K562 (cell line): Measurements from ENCODE around the gene PPP1R16B. TPM values are rescaled to one million over a fixed set of nuclear protein-coding genes. Genes with fewer than 3 reads are reported as not detected.
A peak's percentile ranks its signal among the peaks of the same experiment; 100 is the strongest.

ENCODE experiments used
- C11orf30 ChIP-seq: fragments of 450-650 bp; IDR thresholded peaks from 2 replicates; pipeline ENCODE4 v1.6.1; 2016; ENCODE audit warnings: low read depth, mild to moderate bottlenecking
- GATA2 ChIP-seq: sonication (generic); formaldehyde crosslinking; IDR thresholded peaks from 2 replicates; pipeline ENCODE4 v1.4.0; 2020; ENCODE audit warnings: mild to moderate bottlenecking, missing genetic modification reagents
- HDAC2 ChIP-seq: fragments of 450-650 bp; IDR thresholded peaks from 2 replicates; pipeline ENCODE4 v1.6.1; 2016; ENCODE audit warnings: mild to moderate bottlenecking
- HDAC8 ChIP-seq: fragments of 450-650 bp; IDR thresholded peaks from 2 replicates; pipeline ENCODE4 v1.6.1; 2016; ENCODE audit warnings: mild to moderate bottlenecking, missing genetic modification characterization, moderate library complexity, missing compliant biosample characterization
- KDM2B ChIP-seq: fragments of 250-450 bp; sonication (Bioruptor Pico); IDR thresholded peaks from 2 replicates; pipeline ENCODE4 v1.8.0; 2021; ENCODE audit warnings: mild to moderate bottlenecking, moderate library complexity
- POLR2B ChIP-seq: fragments of 450-650 bp; IDR thresholded peaks from 2 replicates; pipeline ENCODE4 v1.6.1; 2018; ENCODE audit warnings: low read depth; ENCODE audit not compliant: partially characterized antibody
- SP2 ChIP-seq: IDR thresholded peaks from 2 replicates; pipeline ENCODE4 v1.6.1; 2011; ENCODE audit warnings: mild to moderate bottlenecking, low read depth, low read length, moderate library complexity; ENCODE audit not compliant: poor library complexity, severe bottlenecking; ENCODE audit errors: extremely low read depth
- TAF7 ChIP-seq: fragments of 450-650 bp; IDR thresholded peaks from 2 replicates; pipeline ENCODE4 v1.6.1; 2016; ENCODE audit warnings: missing genetic modification characterization, missing compliant biosample characterization
- ZFX ChIP-seq: sonication (generic); formaldehyde crosslinking; IDR thresholded peaks from 2 replicates; pipeline ENCODE4 v1.8.0; 2022; ENCODE audit warnings: mild to moderate bottlenecking, missing genetic modification reagents, moderate library complexity
- ZNF436 ChIP-seq: fragments of 250-450, 450-650 bp; sonication (Bioruptor Pico); formaldehyde crosslinking; IDR thresholded peaks from 2 replicates; pipeline ENCODE4 v1.7.0; 2020; ENCODE audit warnings: mild to moderate bottlenecking
- ZNF695 ChIP-seq: fragments of 450-650 bp; formaldehyde crosslinking; IDR thresholded peaks from 2 replicates; pipeline ENCODE4 v1.4.0; 2020; ENCODE audit warnings: mild to moderate bottlenecking, moderate library complexity
- polyA plus RNA-seq, 8 experiments: library from polyadenylated mRNA; depleted of rRNA in 4 of 8; stranded (reverse) in 5 of 8; unstranded in 3 of 8; fragments of >200 nt; fragmentation: Nextera tagmentation in 2 of 8; fragmentation: Illumina TruSeq in 1 of 8; extraction: Ambion mirVana in 2 of 8; extraction: Trizol in 1 of 8; gene quantifications; 2 replicates each; pipeline versions ENCODE4 v1.2.1 to v1.2.3, GENCODE V29; 2011 to 2014; ENCODE audit warnings: inconsistent platforms in 1 of 8, missing spikeins in 1 of 8
- total RNA-seq, 7 experiments: library from RNA; depleted of rRNA in 6 of 7; stranded (reverse); fragments of >200 nt in 6 of 7; fragmentation: Illumina TruSeq in 2 of 7; extraction: Trizol in 2 of 7; gene quantifications; 2 replicates each; pipeline versions ENCODE4 v1.2.1 to v1.2.3, GENCODE V29; 2011 to 2021; ENCODE audit warnings: low replicate concordance in 1 of 7
- TF ChIP-seq, protein P1 (sequence below): sonication (generic); formaldehyde crosslinking; IDR thresholded peaks from 2 replicates; pipeline ENCODE4 v1.5.0; 2020; ENCODE audit warnings: missing genetic modification reagents
- TF ChIP-seq, protein P2 (sequence below): sonication (generic); formaldehyde crosslinking; IDR thresholded peaks from 2 replicates; pipeline ENCODE4 v1.8.0; 2022; ENCODE audit warnings: mild to moderate bottlenecking, missing genetic modification reagents
- TF ChIP-seq, protein P3 (sequence below): sonication (generic); formaldehyde crosslinking; IDR thresholded peaks from 2 replicates; pipeline ENCODE4 v1.8.0; 2023; ENCODE audit warnings: missing genetic modification reagents, mild to moderate bottlenecking, borderline replicate concordance
- TF ChIP-seq, protein P4 (sequence below): sonication (generic); formaldehyde crosslinking; IDR thresholded peaks from 2 replicates; pipeline ENCODE4 v1.8.1; 2022; ENCODE audit warnings: missing genetic modification reagents

The PPP1R16B gene
- total and polyA plus RNA-seq, 9 of the 15 experiments (the other 6 are each of a cell fraction or from before 2014, with no cell fraction given), result 1.5 to 11.5 (median 6.8) TPM

DNA sequence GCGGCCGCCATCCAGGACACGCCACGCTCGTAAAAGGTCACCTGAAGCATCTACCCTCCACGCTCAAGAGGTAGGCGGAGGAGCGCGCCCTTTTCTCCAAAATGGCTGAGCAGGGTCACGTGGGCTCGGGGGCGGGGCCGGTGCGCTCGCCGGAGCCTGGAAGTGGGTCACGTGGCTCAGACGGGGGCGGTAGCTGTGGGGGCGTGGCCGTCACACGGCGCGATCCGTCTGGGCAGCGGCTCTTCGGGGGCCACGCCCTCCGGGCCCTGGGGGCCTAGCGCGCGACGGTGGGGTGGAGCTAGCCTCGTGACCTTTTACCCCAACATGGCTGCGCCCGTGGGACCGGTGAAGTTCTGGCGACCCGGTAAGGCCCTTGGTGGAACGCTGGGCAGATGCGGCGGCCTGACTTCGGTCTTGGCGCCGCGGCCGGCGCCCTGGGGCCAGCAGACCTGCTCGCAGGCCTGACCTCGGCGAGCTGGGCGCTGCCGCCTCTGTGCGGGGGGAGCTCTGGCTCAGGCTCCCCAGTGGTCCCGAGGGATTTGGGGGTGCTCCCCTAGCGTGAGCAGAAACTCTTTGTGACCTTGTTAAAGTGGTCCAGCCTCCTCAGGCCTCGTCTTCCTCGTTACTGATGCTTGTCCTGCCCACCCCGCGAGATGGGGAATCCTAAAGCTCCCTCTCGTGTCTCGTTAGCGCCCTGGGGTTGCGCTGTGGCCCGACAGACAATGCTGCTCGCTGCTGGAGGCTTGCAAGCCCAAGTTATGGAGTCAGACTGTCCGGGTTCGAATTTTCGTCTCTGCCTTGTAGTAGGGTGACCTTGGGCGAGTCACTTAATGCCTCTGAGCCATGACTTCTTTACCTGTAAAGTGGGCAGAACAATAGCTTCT, 156.8 kb downstream of the PPP1R16B start, which contains the start of gene DHX35 (continued):
- TF ChIP-seq ZFX (CRISPR knock-in tag), result peak; percentile 94
- no peak; the same call in 1 of the 2 replicates for TF ChIP-seq TAF7
- no peak for TF ChIP-seq ZNF436 (CRISPR knock-in tag)
- no peak for TF ChIP-seq SP2
- TF ChIP-seq, protein P1, sequence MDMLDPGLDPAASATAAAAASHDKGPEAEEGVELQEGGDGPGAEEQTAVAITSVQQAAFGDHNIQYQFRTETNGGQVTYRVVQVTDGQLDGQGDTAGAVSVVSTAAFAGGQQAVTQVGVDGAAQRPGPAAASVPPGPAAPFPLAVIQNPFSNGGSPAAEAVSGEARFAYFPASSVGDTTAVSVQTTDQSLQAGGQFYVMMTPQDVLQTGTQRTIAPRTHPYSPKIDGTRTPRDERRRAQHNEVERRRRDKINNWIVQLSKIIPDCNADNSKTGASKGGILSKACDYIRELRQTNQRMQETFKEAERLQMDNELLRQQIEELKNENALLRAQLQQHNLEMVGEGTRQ (CRISPR knock-in tag), result peak; percentile 99
- no peak for TF ChIP-seq HDAC8 (tag)
- TF ChIP-seq, protein P2, sequence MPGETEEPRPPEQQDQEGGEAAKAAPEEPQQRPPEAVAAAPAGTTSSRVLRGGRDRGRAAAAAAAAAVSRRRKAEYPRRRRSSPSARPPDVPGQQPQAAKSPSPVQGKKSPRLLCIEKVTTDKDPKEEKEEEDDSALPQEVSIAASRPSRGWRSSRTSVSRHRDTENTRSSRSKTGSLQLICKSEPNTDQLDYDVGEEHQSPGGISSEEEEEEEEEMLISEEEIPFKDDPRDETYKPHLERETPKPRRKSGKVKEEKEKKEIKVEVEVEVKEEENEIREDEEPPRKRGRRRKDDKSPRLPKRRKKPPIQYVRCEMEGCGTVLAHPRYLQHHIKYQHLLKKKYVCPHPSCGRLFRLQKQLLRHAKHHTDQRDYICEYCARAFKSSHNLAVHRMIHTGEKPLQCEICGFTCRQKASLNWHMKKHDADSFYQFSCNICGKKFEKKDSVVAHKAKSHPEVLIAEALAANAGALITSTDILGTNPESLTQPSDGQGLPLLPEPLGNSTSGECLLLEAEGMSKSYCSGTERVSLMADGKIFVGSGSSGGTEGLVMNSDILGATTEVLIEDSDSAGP (CRISPR knock-in tag), result no peak
- TF ChIP-seq HDAC2, result peak; percentile 63; the same call in 1 of the 2 replicates
- no peak for TF ChIP-seq GATA2
- TF ChIP-seq, protein P3, sequence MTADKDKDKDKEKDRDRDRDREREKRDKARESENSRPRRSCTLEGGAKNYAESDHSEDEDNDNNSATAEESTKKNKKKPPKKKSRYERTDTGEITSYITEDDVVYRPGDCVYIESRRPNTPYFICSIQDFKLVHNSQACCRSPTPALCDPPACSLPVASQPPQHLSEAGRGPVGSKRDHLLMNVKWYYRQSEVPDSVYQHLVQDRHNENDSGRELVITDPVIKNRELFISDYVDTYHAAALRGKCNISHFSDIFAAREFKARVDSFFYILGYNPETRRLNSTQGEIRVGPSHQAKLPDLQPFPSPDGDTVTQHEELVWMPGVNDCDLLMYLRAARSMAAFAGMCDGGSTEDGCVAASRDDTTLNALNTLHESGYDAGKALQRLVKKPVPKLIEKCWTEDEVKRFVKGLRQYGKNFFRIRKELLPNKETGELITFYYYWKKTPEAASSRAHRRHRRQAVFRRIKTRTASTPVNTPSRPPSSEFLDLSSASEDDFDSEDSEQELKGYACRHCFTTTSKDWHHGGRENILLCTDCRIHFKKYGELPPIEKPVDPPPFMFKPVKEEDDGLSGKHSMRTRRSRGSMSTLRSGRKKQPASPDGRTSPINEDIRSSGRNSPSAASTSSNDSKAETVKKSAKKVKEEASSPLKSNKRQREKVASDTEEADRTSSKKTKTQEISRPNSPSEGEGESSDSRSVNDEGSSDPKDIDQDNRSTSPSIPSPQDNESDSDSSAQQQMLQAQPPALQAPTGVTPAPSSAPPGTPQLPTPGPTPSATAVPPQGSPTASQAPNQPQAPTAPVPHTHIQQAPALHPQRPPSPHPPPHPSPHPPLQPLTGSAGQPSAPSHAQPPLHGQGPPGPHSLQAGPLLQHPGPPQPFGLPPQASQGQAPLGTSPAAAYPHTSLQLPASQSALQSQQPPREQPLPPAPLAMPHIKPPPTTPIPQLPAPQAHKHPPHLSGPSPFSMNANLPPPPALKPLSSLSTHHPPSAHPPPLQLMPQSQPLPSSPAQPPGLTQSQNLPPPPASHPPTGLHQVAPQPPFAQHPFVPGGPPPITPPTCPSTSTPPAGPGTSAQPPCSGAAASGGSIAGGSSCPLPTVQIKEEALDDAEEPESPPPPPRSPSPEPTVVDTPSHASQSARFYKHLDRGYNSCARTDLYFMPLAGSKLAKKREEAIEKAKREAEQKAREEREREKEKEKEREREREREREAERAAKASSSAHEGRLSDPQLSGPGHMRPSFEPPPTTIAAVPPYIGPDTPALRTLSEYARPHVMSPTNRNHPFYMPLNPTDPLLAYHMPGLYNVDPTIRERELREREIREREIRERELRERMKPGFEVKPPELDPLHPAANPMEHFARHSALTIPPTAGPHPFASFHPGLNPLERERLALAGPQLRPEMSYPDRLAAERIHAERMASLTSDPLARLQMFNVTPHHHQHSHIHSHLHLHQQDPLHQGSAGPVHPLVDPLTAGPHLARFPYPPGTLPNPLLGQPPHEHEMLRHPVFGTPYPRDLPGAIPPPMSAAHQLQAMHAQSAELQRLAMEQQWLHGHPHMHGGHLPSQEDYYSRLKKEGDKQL (CRISPR knock-in tag), result no peak
- TF ChIP-seq KDM2B, result no peak
- no peak for TF ChIP-seq ZNF695 (CRISPR knock-in tag)
- TF ChIP-seq, protein P4, sequence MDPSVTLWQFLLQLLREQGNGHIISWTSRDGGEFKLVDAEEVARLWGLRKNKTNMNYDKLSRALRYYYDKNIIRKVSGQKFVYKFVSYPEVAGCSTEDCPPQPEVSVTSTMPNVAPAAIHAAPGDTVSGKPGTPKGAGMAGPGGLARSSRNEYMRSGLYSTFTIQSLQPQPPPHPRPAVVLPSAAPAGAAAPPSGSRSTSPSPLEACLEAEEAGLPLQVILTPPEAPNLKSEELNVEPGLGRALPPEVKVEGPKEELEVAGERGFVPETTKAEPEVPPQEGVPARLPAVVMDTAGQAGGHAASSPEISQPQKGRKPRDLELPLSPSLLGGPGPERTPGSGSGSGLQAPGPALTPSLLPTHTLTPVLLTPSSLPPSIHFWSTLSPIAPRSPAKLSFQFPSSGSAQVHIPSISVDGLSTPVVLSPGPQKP (CRISPR knock-in tag), result no peak
- TF ChIP-seq C11orf30, result peak; percentile 87
- no peak for TF ChIP-seq POLR2B
